Left ventricle myocardium inferior (tissue), 1 donor: ENCODE measurements around the gene PHACTR3. TPM values are rescaled to one million over a fixed set of nuclear protein-coding genes. Genes with fewer than 3 reads are reported as not detected.

Experiments
- DNase-seq: peaks from one replicate; pipeline ENCODE4 v3.0.0-alpha.2; 2020
- H3K27ac ChIP-seq: fragments of 200-600 bp; replicated peaks from 2 replicates; pipeline ENCODE4 v1.8.0; 2021
- H3K27me3 ChIP-seq: fragments of 200-600 bp; 2 replicates; pipeline ENCODE4 v1.8.0; 2021; ENCODE audit warnings: low read depth
- H3K36me3 ChIP-seq: fragments of 200-600 bp; 2 replicates; pipeline ENCODE4 v1.8.0; 2021
- H3K4me1 ChIP-seq: fragments of 200-600 bp; 2 replicates; pipeline ENCODE4 v1.8.0; 2021
- H3K4me3 ChIP-seq: fragments of 200-600 bp; 2 replicates; pipeline ENCODE4 v1.8.0; 2021; ENCODE audit warnings: mild to moderate bottlenecking, moderate library complexity
- H3K9me3 ChIP-seq: fragments of 200-600 bp; replicated peaks from 2 replicates; pipeline ENCODE4 v1.8.0; 2021
- CTCF ChIP-seq: fragments of 200-600 bp; IDR thresholded peaks from 2 replicates; pipeline ENCODE4 v1.8.0; 2021; ENCODE audit warnings: antibody characterized with exemption, mild to moderate bottlenecking, borderline replicate concordance
- intact Hi-C: fragments of 100-400 bp; cut with micrococcal nuclease; formaldehyde crosslinking; loops from one replicate; pipeline ENCODE4 v1.11.0; 2022
- total RNA-seq: library from RNA; stranded (reverse); fragmentation: NEBNext Ultra II Directional; extraction: Animal tissue kit (Norgen Biotek cat#: 25700); gene quantifications from one replicate; pipeline ENCODE4 v1.2.1, GENCODE V29; 2021
- donor health status: DM: no; HTN: yes; CAD: no; lungs with severe emphysema.

PHACTR3 gene
- total RNA-seq, 1 donor from 2014 or later, result 4.3 TPM

- Histone ChIP-seq H3K27me3 (peaks cover 22% of the 10 kb centered on the region), H3K9me3 (peaks cover 25% of the 10 kb centered on the region), H3K27ac (no peak overlapping the region), H3K4me1 (no peaks in the 10 kb centered on the region), H3K36me3 (no peaks in the 10 kb centered on the region), H3K4me3 (no peak overlapping the region)
- intact Hi-C loops, result no loop called here
- TF ChIP-seq CTCF, result no peak
- no peak for DNase-seq
These were observed 57.8 kb downstream of the PHACTR3 start for GRCh38 chr20:59662161-59662560.

- H3K4me3 ChIP-seq, result no peak overlapping the region
- H3K27me3 ChIP-seq, result peaks cover 22% of the 10 kb centered on the region
- H3K27ac ChIP-seq, result no peak overlapping the region
- no peaks in the 10 kb centered on the region for H3K4me1 ChIP-seq
- intact Hi-C loops, result no loop called here
- H3K36me3 ChIP-seq, result no peaks in the 10 kb centered on the region
- H3K9me3 ChIP-seq, result peaks cover 17% of the 10 kb centered on the region
- no peak for DNase-seq
- TF ChIP-seq CTCF, result no peak
These were observed 58.6 kb downstream of the PHACTR3 start for GRCh38 chr20:59662856-59663512.

GRCh38 chr20:59663513-59664060 lies 59.2 kb downstream of the PHACTR3 start:
- Histone ChIP-seq H3K9me3 (peaks cover 11% of the 10 kb centered on the region), H3K4me1 (no peaks in the 10 kb centered on the region), H3K27ac (no peak overlapping the region), H3K27me3 (peaks cover 22% of the 10 kb centered on the region), H3K4me3 (no peak overlapping the region), H3K36me3 (no peaks in the 10 kb centered on the region)
- no peak for TF ChIP-seq CTCF
- no peak for DNase-seq
- intact Hi-C loops, result no loop called here

GRCh38 chr20:59664421-59664941 lies 60.1 kb downstream of the PHACTR3 start:
- DNase-seq, result no peak

More at GRCh38 chr20:59664421-59664941, 60.1 kb downstream of the PHACTR3 start:
- no peaks in the 10 kb centered on the region for H3K4me1 ChIP-seq
- no peaks in the 10 kb centered on the region for H3K36me3 ChIP-seq
- H3K9me3 ChIP-seq, result peaks cover 2% of the 10 kb centered on the region
- H3K27ac ChIP-seq, result no peak overlapping the region
- intact Hi-C loops, result no loop called here
- peaks cover 22% of the 10 kb centered on the region for H3K27me3 ChIP-seq
- no peak for TF ChIP-seq CTCF
- no peak overlapping the region for H3K4me3 ChIP-seq
